Activated T-helper 2 cell treated with anti-CD3 and anti-CD28 coated beads, Interferon-gamma antibody, Interleukin-2, Interleukin-4, amounts not matched to agents 10 μg/mL and 5 μg/mL and 100 μg/mL, durations not matched to agents 14 hours and 24 hours and 36 hours (primary cell): ENCODE results near the gene WBP11. TPM values are rescaled to one million over a fixed set of nuclear protein-coding genes. Genes with fewer than 3 reads are reported as not detected.
A peak's percentile ranks its signal among the peaks of the same experiment; 100 is the strongest.

ENCODE experiments used
- DNase-seq: peaks from one replicate; pipeline ENCODE4 v3.0.0; 2021; ENCODE audit warnings: low spot score
- H3K27ac Mint-ChIP-seq: one replicate; pipeline ENCODE4 v1.8.0; 2021; ENCODE audit warnings: mixed read lengths
- H3K27me3 Mint-ChIP-seq: one replicate; pipeline ENCODE4 v1.8.0; 2021; ENCODE audit warnings: low read depth, mixed read lengths
- H3K36me3 Mint-ChIP-seq: one replicate; pipeline ENCODE4 v1.8.0; 2021; ENCODE audit warnings: low read depth, mixed read lengths
- H3K4me1 Mint-ChIP-seq: one replicate; pipeline ENCODE4 v1.8.0; 2021; ENCODE audit warnings: low read depth, mixed read lengths
- H3K4me3 Mint-ChIP-seq: one replicate; pipeline ENCODE4 v1.8.0; 2021; ENCODE audit warnings: low read depth, mild to moderate bottlenecking, moderate library complexity, mixed read lengths
- H3K9me3 Mint-ChIP-seq: one replicate; pipeline ENCODE4 v1.8.0; 2021; ENCODE audit warnings: mixed read lengths
- intact Hi-C: fragments of 100-400 bp; cut with micrococcal nuclease; formaldehyde crosslinking; loops from one replicate; pipeline ENCODE4 v1.15.1; 2023
- total RNA-seq: library from RNA; stranded (reverse); gene quantifications from 2 replicates; pipeline ENCODE4 v1.2.3, GENCODE V29; 2022

The WBP11 gene
- total RNA-seq: 128 and 134 TPM in 2 replicates

DNA sequence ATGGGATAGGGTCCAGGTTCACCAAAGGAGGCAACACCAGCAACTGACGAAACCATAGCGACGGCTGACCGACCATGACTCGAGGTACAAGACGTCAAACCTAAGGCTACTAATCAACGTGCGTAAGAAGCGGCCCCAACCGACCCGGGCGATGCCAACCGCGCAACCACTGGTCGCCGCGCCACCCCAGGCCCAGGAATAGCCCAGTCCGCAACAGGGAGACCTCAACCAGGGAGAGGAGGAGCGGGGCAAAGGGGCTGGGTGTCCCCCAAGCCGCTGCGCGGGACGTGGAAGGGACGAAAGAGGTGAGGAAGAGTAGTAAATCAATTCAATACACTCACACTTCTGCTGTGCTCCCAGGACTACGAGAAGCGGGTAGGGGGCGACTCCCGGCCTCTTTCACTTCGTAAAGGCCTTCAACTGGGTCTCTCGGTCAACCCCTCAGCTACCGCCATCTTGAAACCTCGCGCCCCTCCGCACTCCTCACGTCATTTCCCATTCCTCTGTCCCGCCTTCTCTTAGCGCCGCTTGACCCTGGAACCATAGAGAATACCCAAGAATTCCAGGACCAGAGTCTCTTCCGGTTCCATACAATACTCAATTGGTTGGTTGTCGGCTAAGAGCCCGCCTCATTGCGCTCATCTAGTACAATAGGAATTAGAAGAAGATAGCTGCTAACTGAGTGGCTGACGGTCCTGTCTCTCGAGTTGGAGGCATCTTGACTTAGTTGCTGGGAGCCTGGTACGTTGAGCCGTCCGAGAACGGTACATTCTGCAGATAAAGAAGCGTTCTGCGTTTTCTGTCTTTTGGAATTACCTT is at the start of gene WBP11, which contains the start of gene C12orf60:
Gene WBP11, minus strand, starts transcription at position 468 of the 819 bp plus-strand sequence. CDS start 2,095 bp downstream, outside the sequence.
Gene C12orf60, plus strand, starts transcription at position 660 of the 819 bp plus-strand sequence. CDS start 19,266 bp downstream, outside the sequence.
- H3K9me3 Mint-ChIP-seq: no peaks in the 10 kb centered on the region
- no peak within 1 kb of the TSS for H3K4me3 Mint-ChIP-seq
- intact Hi-C loops: loop anchor here (1.0 kb wide), 3 partner anchors 29 to 1079 kb away; partner anchors contain the start of genes ARHGDIB and STRAP
- peak; percentile 83 for DNase-seq
- peaks cover 27% of the 10 kb centered on the region for H3K36me3 Mint-ChIP-seq
- no peaks in the 10 kb centered on the region for H3K27me3 Mint-ChIP-seq
- peaks cover 27% of the 10 kb centered on the region for H3K4me1 Mint-ChIP-seq
- no peak within 1 kb of the TSS for H3K27ac Mint-ChIP-seq

DNA sequence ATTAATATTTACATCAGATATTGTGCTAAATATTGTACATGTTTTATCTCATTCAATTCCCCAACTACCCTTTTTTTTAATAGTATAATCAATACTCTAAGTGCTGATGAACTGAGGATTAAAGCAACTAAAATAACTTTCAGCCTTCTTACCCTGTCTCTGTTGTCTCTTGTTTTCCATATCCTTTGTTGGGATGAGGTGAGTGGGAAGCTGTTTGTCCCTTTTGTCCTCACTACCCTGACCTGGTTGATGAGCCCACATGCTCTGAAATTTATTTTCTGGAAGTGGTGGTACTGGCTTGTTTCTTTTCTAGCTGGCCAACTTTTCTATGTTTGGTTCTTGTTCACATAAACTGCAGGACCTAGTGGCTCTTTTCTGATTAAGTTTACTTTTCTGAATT is 49.6 kb upstream of the WBP11 start:
- intact Hi-C loops: no loop called here
- DNase-seq: no peak
- no peaks in the 10 kb centered on the region for H3K4me1 Mint-ChIP-seq
- H3K27ac Mint-ChIP-seq: no peak overlapping the region
- peaks cover under 1% of the 10 kb centered on the region for H3K27me3 Mint-ChIP-seq
- peaks cover 4% of the 10 kb centered on the region for H3K9me3 Mint-ChIP-seq
- H3K4me3 Mint-ChIP-seq: no peak overlapping the region
- no peaks in the 10 kb centered on the region for H3K36me3 Mint-ChIP-seq

DNA sequence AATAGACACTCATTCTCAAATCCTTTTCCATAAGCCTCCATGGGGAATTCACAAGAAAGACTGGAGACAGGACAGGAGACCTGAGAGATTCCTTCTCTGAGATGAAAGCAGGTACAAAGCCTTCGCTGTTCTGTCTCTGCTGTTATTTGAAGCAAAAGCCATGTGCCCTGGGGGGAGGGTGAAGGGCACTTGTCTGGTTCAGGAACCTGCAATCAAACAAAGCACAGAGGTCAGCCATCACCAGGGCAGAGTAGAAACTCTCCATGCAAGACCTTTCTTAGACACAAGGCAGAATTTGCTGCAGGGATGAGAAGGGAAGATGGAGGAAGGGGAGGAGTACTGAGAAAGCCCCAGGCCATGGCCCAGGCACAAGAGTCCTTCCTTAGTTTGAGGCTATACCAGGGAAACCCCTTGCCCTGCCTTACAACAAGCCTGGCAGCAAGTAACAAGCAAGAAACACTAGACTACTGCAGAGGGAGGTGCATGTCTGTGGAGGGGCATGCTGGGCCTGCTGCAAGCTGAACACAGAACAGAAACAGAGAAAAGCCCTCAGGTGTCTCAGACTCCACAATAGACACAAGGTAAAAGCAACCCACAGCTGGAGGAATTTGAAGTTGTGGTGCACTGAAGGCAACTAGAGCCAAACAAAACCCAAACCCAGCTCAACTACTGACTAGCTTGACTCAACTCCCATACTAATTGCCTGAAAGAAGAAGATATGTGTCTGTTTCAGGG is 47.8 kb upstream of the WBP11 start:
- peaks cover 2% of the 10 kb centered on the region for H3K4me1 Mint-ChIP-seq
- no peaks in the 10 kb centered on the region for H3K36me3 Mint-ChIP-seq
- intact Hi-C loops: no loop called here
- no peak overlapping the region for H3K4me3 Mint-ChIP-seq
- no peaks in the 10 kb centered on the region for H3K27me3 Mint-ChIP-seq
- DNase-seq: no peak
- no peak overlapping the region for H3K27ac Mint-ChIP-seq
- H3K9me3 Mint-ChIP-seq: no peaks in the 10 kb centered on the region

DNA sequence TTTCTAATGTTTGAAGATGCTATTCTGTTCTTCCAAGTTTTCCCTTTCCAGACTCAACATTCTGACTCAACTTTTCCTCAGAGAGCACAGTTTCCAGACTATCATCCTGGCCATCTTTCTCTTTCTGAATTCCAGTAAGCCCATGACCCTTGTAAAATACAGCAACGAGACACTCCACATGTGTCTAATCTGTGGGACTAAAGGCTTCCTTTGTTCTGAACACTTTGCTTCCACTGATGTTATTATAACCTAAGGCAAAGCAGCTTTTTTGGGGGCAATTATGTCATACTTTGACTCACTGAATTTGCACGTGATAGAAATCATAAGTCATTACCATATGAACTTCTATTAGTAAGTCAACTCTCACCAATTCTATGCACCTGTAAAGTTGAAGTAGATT is 46.4 kb upstream of the WBP11 start:
- intact Hi-C loops: loop anchor here (5.0 kb wide), 1 partner anchor 373 kb away; the partner anchor contains the start of gene RERG
- Mint-ChIP-seq H3K4me1 (peaks cover 4% of the 10 kb centered on the region), H3K27me3 (no peaks in the 10 kb centered on the region), H3K27ac (no peak overlapping the region), H3K4me3 (no peak overlapping the region), H3K9me3 (no peaks in the 10 kb centered on the region), H3K36me3 (no peaks in the 10 kb centered on the region)
- no peak for DNase-seq

DNA sequence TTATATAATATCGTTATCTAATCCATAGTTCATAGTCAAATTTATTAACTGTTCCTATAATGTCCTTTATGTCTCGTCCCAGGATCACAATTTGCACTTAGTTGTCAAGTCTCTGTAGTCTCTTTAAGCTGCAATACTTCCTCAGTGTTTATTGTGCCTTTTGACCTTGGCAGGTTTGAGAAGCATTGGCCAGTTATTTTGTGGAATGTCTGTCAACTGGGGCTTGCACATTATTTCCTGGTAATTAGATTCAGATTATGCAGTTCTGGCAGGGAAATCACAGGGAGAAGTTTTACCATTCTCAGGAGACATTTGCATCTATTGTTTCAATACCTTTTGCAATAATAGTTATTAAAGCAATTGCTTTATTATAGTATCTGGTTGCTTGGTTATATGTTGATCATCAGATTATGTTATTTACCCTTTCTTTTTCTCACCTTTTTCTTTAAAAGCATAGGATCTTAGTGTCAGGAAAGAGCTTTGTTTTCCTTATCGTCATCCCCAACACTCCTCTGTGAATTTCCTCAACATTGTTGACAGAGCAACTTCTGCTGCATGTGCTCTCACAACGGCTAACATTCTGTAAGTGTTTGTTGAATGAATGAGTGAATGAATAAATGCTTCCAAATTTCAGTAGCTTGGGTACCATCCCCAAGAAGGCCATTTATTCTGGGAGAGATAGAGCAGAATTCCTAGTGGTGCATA is 43.8 kb upstream of the WBP11 start:
- intact Hi-C loops: loop anchor here (5.0 kb wide), 1 partner anchor 375 kb away; the partner anchor contains the start of gene RERG
- Mint-ChIP-seq H3K36me3 (no peaks in the 10 kb centered on the region), H3K4me3 (no peak overlapping the region), H3K27ac (no peak overlapping the region), H3K9me3 (no peaks in the 10 kb centered on the region), H3K27me3 (no peaks in the 10 kb centered on the region), H3K4me1 (peaks cover 4% of the 10 kb centered on the region)
- no peak for DNase-seq

DNA sequence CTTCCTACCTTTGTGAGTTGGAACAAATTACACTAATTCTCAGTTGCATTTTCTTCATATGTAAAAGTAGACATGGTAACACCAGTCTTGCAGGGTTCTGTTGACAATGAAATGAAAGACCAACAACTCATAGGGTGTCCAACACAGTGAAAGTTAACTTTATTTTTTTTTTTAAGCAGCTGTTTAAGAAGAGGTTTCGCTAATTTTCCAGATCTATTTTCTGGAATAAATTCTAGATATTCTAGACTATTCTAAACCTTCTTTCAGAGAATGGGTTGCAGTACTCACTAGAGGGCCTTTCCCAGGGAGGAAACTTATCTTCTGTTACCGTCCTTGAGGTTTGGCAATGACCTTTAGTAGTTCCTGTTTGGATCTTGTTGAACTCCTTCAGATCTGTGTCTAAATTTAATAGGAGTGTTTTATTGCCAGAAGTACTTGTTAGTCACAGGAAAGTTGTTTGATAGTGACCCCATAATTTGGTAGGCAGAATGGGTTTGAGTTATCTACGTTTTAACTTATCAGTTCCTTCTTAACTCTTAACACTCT is 42.8 kb upstream of the WBP11 start:
- Mint-ChIP-seq H3K27ac (no peak overlapping the region), H3K36me3 (no peaks in the 10 kb centered on the region), H3K27me3 (no peaks in the 10 kb centered on the region), H3K9me3 (no peaks in the 10 kb centered on the region), H3K4me3 (no peak overlapping the region), H3K4me1 (peaks cover 4% of the 10 kb centered on the region)
- intact Hi-C loops: loop anchor here (5.0 kb wide), 1 partner anchor 376 kb away; the partner anchor contains the start of gene RERG
- no peak for DNase-seq

DNA sequence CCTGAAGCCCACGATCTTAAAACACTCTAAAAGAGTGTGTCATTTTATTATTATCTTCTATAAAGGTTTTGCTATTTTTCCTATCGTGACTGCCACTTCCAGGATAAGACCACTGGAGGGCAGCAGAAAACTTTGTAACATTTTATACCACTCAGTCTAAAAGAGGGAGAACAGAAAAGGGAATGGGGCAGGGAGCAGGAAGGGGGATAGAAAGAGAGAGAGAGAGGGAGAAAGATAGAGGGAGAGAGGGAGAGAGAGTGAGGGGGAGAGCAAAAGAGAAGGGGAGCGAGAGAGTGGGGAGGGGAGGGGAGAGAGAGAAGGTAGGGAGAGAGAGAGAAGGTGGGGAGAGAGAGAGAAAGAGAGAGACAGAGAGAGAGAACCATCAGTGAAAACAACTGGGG is 42.1 kb upstream of the WBP11 start:
- Mint-ChIP-seq H3K9me3 (no peaks in the 10 kb centered on the region), H3K36me3 (no peaks in the 10 kb centered on the region), H3K4me1 (peaks cover 4% of the 10 kb centered on the region), H3K4me3 (no peak overlapping the region), H3K27ac (no peak overlapping the region), H3K27me3 (no peaks in the 10 kb centered on the region)
- intact Hi-C loops: loop anchor here (1.0 to 5.0 kb wide), 3 partner anchors 122 to 377 kb away; partner anchors contain the start of gene RERG
- no peak for DNase-seq

DNA sequence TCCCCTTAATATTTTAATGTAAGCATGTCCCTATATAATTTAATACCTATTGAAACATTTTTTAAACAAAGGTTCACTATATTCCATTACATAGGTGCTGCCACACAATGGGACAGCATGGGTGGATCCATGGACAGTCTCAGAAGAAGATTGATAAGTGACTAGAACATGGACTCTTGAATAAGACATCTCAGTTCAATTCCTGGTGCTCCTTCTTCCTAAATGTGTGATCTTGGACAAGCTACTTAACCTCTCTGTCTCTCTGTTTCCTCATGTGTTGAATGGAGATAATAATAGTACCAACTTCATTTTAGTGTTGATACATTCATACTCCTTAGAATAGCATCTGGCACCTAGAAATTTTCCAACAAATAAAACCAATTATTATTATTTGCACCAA is 41.1 kb upstream of the WBP11 start:
- Mint-ChIP-seq H3K27ac (no peak overlapping the region), H3K4me1 (peaks cover 4% of the 10 kb centered on the region), H3K36me3 (no peaks in the 10 kb centered on the region), H3K9me3 (no peaks in the 10 kb centered on the region), H3K4me3 (no peak overlapping the region), H3K27me3 (peaks cover 8% of the 10 kb centered on the region)
- intact Hi-C loops: no loop called here
- DNase-seq: no peak

DNA sequence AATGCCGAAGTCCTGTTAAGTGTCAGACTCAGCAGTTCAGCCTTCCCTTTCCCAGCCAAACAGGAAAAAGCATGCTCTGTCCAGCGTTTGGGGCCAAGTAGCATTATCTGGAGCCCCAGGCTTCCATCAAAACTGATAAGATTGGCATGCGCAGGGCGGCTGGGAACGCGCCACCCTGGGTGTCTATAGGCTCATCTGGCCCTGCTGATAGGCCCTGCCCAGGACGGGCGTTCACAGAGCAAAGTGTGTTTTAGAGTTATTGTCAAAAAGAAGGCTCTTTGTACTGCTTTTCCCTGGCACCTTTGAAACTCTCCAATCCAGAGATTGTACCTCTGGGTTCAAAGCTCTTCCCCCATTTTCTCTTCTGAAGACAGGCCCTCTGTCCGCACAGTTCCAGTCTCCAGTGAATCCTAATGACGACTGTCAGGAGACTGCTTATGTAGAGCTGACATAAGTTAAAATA is 40.2 kb upstream of the WBP11 start, which contains the start of gene ART4:
Gene ART4, minus strand, starts transcription at position 102 of the 463 bp plus-strand sequence. CDS start 413 bp downstream, outside the sequence.
- intact Hi-C loops: no loop called here
- Mint-ChIP-seq H3K27me3 (peaks cover 11% of the 10 kb centered on the region), H3K9me3 (no peaks in the 10 kb centered on the region), H3K4me1 (peaks cover 4% of the 10 kb centered on the region), H3K4me3 (no peak within 1 kb of the TSS), H3K27ac (no peak within 1 kb of the TSS), H3K36me3 (no peaks in the 10 kb centered on the region)
- DNase-seq: no peak

DNA sequence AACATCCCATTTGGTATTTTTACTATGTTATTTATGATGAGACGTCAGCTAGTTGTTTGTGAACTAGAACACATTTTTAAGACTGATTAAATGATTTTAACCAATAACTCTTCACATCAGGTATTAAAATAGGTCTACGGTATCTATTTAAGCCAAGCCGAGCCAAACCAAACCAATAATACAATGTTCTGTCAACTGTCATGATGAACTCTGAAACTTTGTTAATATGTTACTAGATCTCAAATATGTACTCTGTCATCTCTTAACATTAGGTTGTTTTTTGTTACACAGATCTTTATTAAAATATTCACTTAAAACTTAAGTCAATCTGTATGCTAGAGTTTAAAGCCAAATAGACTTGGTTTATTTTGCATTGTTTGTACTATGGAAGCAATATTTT is 39.0 kb upstream of the WBP11 start:
- Mint-ChIP-seq H3K27ac (no peak overlapping the region), H3K27me3 (peaks cover 11% of the 10 kb centered on the region), H3K4me1 (peaks cover 4% of the 10 kb centered on the region), H3K9me3 (no peaks in the 10 kb centered on the region), H3K36me3 (no peaks in the 10 kb centered on the region), H3K4me3 (no peak overlapping the region)
- DNase-seq: no peak
- intact Hi-C loops: no loop called here

DNA sequence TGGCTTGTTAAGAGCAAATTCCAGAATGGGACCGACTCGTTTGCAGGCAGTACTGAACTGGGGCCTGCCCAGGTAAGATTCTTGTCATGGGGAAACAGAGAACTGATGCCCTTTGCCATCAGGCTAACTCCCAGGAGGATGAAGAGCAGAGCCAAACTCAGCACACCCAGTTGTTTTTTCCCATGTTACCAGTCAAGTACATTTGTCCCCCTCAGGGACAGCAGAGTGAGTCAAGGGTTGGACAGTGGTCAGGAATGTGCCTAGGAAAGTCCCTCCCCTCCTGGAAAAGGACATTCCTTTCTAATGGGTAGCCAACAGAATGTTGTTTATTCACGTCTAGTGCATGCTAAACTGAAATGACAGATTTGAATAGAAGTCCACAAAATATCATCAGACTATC is 38.5 kb upstream of the WBP11 start:
- no peak overlapping the region for H3K27ac Mint-ChIP-seq
- no peaks in the 10 kb centered on the region for H3K9me3 Mint-ChIP-seq
- H3K4me3 Mint-ChIP-seq: no peak overlapping the region
- H3K36me3 Mint-ChIP-seq: no peaks in the 10 kb centered on the region
- no peak for DNase-seq
- intact Hi-C loops: no loop called here
- peaks cover 4% of the 10 kb centered on the region for H3K4me1 Mint-ChIP-seq
- peaks cover 11% of the 10 kb centered on the region for H3K27me3 Mint-ChIP-seq

DNA sequence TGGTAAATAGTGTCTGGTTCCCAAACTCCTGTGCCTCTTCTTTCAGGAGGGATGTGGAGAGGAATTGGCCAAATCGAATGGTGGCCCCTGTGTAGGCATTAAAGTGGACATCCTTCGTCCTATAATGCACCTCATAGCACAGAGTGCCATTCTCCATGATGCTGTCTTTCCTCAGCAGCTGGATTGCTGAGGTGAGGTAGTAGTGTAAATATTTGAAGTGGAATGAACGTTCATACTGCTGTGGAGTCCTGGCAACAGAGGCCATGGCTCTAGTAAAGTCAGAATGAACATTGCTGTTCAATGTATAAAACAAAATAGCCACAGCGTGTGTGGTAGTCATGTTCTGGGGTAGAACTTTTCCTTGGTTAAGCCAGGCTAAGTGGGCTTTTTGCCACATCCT is 37.3 kb upstream of the WBP11 start:
- H3K27me3 Mint-ChIP-seq: peaks cover 11% of the 10 kb centered on the region
- no peak for DNase-seq
- H3K9me3 Mint-ChIP-seq: no peaks in the 10 kb centered on the region
- no peaks in the 10 kb centered on the region for H3K36me3 Mint-ChIP-seq
- H3K4me1 Mint-ChIP-seq: peaks cover 4% of the 10 kb centered on the region
- H3K27ac Mint-ChIP-seq: no peak overlapping the region
- no peak overlapping the region for H3K4me3 Mint-ChIP-seq
- intact Hi-C loops: no loop called here
